Esophagus squamous epithelium (tissue), 4 donors: ENCODE data around the gene MTA3.

Experiments used
- POLR2A ChIP-seq, 4 donors: fragments of 450-650 bp; IDR thresholded peaks; one replicate each; pipeline ENCODE4 v1.6.1; 2017; ENCODE audit warnings: antibody characterized with exemption in 4 of 4, mild to moderate bottlenecking in 4 of 4, moderate library complexity in 3 of 4
- TF ChIP-seq, protein P1 (sequence below), 6 experiments: fragments of 450-650 bp in 4 of 6; fragments of 200-600 bp in 2 of 6; sonication (generic) in 2 of 6; IDR thresholded peaks; one replicate each; pipeline ENCODE4 v1.5.1; 2016 to 2019; ENCODE audit warnings: antibody characterized with exemption in 6 of 6, mild to moderate bottlenecking in 4 of 6, moderate library complexity in 4 of 6

GRCh38 chr2:42804338-42804737, 235.9 kb downstream of the MTA3 start:
- TF ChIP-seq, protein P1, sequence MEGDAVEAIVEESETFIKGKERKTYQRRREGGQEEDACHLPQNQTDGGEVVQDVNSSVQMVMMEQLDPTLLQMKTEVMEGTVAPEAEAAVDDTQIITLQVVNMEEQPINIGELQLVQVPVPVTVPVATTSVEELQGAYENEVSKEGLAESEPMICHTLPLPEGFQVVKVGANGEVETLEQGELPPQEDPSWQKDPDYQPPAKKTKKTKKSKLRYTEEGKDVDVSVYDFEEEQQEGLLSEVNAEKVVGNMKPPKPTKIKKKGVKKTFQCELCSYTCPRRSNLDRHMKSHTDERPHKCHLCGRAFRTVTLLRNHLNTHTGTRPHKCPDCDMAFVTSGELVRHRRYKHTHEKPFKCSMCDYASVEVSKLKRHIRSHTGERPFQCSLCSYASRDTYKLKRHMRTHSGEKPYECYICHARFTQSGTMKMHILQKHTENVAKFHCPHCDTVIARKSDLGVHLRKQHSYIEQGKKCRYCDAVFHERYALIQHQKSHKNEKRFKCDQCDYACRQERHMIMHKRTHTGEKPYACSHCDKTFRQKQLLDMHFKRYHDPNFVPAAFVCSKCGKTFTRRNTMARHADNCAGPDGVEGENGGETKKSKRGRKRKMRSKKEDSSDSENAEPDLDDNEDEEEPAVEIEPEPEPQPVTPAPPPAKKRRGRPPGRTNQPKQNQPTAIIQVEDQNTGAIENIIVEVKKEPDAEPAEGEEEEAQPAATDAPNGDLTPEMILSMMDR (IDR thresholded peaks at IDR 0.05), result no peak
- TF ChIP-seq POLR2A (IDR thresholded peaks at IDR 0.05), result no peak
